HG02840 (cell line): Measurements from ENCODE around the gene ENPP6.
"Not testable (repeated sequence)": the region's sequence is repeated elsewhere in the genome, so short reads cannot be mapped to it uniquely, and the experiment has no call there.

Experiments
- ATAC-seq: cut with Tn5 transposase; IDR thresholded peaks from one replicate; pipeline ENCODE4 v1.9.1; 2021; ENCODE audit warnings: mild to moderate bottlenecking, moderate library complexity, moderate number of reproducible peaks; ENCODE audit not compliant: unreplicated experiment, low FRiP score

The ENPP6 gene

DNA sequence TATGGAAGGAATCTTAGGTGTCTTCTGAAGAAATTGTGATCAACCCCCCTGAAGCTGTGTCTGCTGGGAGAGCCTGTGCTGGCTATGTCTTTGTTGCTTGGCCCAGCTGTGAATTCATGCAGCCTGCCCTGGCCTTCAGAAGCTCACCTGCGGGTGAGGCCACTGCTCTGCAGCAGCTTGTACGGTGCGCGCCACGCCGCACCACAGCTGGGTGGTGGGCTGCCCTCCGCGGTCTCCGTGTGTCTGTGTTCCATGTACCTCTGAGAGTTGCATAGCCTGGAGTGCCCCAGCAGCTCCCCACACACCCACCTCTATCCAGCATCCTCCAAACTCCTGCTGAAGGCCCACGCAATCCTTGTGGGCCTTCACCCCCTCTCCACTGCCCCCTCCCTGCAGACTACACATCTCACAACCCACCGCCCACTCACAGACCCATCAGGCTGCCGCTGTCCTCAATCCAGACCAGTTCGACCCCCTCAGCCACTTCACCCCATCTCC is 65.6 kb downstream of the ENPP6 start:
- ATAC-seq = no peak

DNA sequence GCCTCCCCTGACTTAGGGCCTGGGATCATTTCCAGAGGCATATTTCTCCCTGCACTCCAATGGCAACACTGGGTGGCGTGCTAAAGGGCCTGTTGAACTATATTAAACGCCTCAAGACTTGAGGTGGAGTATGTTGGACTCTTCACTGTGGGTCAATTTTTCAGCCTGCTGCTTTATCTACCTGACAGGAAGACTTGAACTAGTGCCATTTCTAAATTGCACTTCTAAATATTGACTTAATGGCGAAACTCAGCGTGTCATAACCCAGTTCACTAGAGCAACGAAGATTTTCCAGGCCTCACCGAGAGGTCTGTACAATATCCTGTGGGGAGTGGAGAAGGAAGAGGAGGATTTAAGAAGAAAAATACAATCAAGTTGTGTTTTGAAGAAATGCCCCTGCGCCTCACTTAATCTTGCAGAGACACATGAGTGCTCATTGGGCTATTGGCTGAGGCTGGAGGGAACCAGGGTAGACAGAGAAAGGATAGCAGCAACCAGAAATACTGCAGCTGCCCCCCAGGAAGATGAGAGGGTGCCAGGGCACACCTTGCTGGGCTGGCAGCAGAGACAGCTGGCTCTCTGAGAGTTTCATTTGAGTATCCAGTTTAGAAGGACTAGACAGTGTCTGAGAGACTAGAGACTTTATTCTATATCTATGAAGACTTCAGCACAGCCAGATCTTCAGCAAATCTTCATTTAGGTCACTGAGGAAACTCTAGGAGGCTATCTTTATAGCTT is 67.4 kb downstream of the ENPP6 start:
- no peak for ATAC-seq

- no peak for ATAC-seq
Measured at GRCh38 chr4:184148738-184149637, 68.7 kb downstream of the ENPP6 start.

DNA sequence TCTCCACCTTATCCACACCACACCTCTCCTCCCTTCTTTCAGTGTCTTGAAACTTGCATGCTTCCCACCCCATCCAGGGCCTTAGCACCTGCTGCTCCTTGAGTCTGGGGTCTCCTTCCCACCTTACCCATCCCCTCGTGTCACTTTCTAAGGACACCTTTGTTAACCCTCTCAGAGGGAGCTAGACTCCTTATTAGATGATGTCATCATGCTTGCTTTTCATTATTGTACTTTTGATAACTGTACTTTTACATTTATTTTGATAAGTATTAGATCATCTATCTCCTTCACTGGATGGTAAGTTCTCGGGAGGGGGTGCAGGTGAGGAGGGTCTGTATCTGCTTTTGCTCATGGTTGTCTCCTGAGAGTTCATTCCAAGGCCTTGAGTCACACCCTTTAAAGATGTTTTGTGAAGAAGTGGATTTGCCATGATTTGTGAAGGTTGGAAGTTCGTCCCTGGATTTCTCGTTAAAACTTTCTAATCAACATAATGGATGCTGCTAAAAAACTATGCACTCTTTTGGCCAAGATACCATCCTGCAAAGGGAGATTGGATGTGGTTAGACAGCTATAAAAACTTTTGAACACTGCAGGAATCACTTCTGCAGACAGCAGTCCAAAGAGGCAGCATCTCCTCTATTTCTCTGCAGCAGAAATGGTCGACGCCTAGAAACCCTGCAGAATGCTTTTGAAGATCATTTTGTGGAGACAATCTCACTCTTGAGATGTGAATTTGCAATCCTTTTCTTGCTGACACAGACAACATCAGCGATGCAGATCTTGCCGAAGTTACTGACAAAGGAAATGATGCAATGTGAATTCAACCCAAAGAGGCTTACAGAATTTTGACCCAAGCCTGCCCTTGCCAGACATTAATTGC is 69.6 kb downstream of the ENPP6 start:
- ATAC-seq = no peak

DNA sequence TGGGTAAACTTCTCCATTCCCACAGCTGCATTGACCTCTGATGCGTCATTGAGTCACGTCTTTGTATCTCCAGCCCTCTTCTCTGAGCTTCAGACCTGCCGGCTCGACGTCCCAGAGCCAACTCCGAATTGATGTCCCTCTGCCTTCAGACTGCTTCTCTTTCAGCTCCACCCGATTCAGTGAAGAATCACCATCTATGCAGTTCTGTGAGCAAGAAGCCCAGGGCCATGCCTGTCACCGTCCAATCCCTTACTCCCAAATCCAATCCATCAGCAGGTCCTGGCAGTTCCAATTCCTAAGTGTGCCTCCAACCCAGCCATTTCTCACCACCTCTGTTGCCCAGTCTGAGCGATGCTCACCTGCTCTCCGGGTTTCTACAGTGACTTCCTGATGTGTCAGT is 70.7 kb downstream of the ENPP6 start:
- ATAC-seq = no peak

DNA sequence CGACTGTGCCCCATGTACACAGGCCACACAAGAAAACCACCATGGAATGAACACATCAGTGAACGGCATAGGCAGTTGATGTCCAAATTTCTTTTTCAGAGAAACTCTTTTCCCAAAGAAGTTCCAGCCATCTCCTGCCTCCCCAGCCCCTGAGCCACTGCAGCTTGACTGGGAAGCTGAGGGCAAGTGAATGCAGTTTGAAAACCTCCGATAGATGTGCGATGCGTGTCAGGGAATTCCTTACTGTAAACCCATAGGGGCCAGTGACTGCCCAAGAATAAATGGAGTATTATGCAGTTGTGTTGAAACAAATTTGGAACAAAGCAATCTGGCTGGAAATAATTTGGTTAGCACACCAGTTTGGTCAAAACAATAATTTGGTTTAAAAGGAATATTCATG is 72.1 kb downstream of the ENPP6 start:
- no peak for ATAC-seq

DNA sequence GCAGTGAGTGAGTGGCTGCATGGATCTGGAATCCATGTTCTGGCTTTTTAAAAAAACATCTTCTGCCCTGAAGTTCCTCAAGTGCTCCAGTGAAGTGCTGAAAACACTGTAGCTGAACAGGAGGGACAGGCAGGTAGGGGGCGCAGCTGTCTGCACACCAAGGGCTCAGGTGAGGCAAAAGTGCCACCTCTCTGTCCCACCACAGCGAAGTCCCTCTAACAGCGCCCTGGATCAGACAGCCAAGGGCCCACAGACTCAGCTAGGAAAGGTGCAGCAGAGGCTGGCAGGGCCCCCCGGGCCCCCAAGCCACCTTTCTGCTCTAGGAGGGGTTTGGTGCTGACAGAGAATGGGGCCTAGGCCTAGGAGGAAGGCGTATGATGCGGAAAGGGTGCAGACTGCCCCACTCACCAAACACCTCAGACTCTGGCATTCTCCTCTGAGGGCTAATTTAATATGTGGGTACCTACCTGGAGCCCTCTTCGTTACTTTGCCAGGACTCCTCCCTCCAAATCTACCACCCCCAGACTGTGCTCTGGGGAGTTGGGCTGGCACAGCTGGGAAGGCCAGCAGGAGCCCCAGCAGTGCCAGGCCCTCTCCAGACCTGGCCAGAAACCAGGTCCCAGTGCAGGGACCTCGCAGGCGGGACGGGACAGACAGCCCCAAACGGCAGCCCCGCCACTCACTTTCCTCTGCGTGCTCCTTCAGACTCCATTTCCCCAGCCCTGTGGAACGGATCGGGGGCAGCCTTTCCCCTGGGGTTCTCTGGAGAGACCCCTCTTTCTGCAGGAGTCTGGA is 73.7 kb downstream of the ENPP6 start:
- no peak for ATAC-seq

GRCh38 chr4:184142121-184143000 is 75.3 kb downstream of the ENPP6 start:
- ATAC-seq = no peak

DNA sequence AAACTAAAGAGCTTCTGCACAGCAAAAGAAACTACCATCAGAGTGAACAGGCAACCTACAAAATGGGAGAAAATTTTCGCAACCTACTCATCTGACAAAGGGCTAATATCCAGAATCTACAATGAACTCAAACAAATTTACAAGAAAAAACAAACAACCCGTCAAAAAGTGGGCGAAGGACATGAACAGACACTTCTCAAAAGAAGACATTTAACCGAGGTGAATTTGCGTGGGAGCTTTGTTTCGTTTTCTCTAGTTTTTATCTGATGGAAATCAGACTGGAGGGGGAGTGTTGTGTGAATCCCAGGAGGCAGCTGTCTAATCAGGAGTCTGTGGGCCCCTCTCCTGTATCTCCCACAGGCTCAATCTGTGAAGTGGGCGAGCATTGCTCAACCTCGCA is 76.8 kb downstream of the ENPP6 start:
- not testable (repeated sequence) for ATAC-seq

- ATAC-seq = no peak
Measured at GRCh38 chr4:184136525-184136924, 81.1 kb downstream of the ENPP6 start.

DNA sequence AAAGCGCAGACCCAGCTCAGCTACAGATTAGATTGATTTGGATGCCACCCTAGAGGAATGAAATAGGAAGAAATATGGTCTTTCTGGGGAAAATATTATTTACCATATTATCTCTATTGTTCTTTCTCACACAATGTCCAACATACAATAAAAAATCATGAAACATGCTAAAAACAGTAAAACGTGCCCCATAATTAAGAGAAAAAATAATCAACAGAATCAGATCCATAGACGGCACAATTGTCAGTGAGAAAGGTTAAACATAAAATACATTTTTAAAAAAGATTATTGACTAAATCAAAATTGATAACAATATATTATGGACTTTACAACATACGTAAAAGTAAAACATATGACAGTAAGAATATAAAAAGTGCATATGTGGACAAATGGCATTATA is 90.9 kb downstream of the ENPP6 start:
- no peak for ATAC-seq

DNA sequence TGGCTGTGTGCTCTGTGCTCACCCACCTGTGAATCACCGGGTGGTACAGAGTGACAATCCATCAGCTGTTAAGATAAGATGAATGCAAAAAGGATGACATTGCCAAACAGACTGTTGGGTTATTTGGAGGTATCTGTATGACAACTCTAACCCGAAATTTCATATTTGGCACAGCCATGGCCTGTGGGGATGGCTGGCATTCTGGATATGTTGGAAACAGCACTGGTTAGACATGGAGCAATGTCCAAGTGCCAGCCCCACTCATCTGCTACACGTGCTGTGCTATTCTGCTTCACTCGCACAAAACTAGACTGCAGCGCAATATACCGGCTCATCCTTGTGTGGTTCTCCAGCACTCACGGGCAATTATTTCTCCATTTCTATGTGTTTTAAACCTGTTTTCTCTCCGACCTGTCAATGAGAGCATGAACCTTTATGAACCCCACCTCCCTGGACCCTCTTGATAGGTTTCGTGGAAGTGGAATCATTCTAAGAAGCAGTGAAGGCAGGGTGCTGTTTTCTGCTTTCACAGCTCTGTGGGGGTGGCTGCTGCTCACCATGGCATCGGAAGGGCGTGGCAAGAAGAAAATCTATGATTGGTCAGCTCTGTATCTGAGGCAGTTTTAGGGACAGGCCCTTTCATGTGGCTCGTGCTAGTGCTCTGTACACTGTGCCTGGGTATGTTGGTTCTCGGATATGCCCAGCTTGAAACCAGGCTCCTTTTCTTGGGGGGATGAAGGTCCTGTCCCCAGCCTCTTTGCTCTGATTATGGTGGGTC is 94.9 kb downstream of the ENPP6 start:
- ATAC-seq = no peak

DNA sequence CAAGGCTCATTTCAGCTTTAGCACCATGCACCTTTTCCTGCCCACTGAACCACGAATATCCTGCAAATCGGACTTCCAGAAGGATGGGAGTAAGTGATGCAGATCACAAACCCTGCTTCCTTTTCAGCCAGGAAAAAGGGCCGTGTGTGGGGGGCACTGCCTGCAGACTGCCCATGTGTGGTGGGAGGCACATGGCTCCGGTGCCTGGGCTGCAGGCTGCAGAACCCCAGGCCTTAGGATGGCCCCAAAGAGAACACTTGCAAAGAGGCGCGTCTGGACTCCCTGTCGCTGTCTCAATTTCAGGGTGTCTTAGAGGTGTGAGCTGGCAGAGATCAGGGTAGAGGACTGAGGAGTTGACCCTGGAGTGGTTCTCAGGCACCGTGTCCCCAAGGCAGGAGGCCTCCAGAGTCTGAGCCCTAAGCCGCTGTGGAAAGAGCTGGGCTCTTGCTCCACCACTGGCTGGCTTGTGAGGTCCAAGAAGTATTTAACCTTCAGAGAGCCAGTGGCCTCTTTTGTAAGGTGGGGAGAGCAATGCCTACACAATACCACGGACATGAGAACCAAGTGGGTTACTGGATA is 97.0 kb downstream of the ENPP6 start:
- ATAC-seq = no peak

GRCh38 chr4:184117662-184118199 is 99.9 kb downstream of the ENPP6 start:
- no peak for ATAC-seq

DNA sequence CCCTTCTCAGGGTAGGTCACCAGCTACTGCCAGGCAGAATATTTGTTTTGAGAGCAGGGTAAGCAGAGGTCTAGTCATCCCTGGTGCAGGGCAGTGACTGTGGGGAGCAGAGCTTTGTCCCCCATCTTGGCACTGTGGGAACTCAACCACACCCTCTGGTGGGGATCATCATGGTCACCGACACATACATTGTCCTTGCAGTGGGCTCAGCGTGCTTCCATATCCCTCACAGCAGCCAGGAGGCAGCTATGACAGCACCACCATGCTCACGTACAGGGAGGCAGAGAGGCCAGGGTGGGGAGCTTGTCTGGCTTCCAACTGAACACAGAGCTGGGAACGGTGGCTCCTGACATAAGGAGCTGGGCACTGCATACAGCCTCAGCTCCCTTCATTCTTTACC is 102.3 kb downstream of the ENPP6 start:
- ATAC-seq = no peak

DNA sequence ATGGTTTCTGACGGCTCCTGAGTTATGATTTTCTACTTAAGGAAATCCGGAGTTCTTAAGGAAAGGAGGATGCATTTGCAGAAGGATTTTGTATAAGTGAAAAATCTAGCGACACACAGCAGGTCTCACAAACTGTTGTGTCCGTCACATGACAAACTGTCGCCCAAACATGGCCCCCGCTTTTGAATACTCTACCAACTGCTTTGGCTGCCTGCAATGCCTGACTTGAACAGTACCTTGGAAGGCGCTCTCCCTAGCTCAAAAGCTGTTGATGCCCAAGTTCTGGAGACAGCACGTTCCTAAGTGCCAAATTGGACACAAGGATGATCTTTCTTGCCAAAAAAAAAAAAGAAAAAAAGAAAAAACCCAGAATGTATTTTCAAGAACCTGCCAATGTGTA is 103.2 kb downstream of the ENPP6 start:
- ATAC-seq = no peak

GRCh38 chr4:184112006-184112550 is 105.6 kb downstream of the ENPP6 start:
- ATAC-seq = no peak
